SK-N-SH (cell line): ENCODE measurements around the gene DACT2. TPM values are rescaled to one million over a fixed set of nuclear protein-coding genes. Genes with fewer than 3 reads are reported as not detected.

Source experiments
- CTCF ChIA-PET: fragments of 300-600, 350-600 bp; formaldehyde crosslinking; extraction: SDS; loops from one replicate; lab custom pipeline; 2021; lab: Yijun Ruan, JAX
- POLR2A ChIA-PET: fragments of 350-600 bp; sonication (Branson Sonifier 250); formaldehyde crosslinking; extraction: SDS; loops from one replicate; lab custom pipeline; 2020; ENCODE audit warnings: antibody characterized with exemption, inconsistent platforms; lab: Yijun Ruan, JAX
- DNase-seq: peaks from one replicate; pipeline ENCODE4 v3.0.0; 2012
- H2AFZ ChIP-seq: fragments of 200-600 bp; sonication (generic); 2 replicates; pipeline ENCODE4 v1.8.1; 2016; ENCODE audit warnings: antibody characterized with exemption, mild to moderate bottlenecking, low read depth
- H3F3A ChIP-seq: fragments of 200-600 bp; sonication (generic); replicated peaks from 2 replicates; pipeline ENCODE3; 2016; ENCODE audit warnings: antibody characterized with exemption, mild to moderate bottlenecking; ENCODE audit not compliant: insufficient read depth
- H3K27ac ChIP-seq, 2 experiments: fragments of 200-500 bp in 1 of 2; fragments of 200-600 bp in 1 of 2; sonication (Bioruptor generic) in 1 of 2; sonication (generic), shearing (Covaris generic) in 1 of 2; 2 replicates each; pipeline versions ENCODE4 v1.5.1 to v1.6.1; 2014 to 2016; ENCODE audit warnings: low read depth in 2 of 2, inconsistent platforms in 1 of 2, low read length in 1 of 2, mild to moderate bottlenecking in 1 of 2, mixed read lengths in 1 of 2
- H3K27me3 ChIP-seq: fragments of 200-600 bp; sonication (generic), shearing (Covaris generic); 2 replicates; pipeline ENCODE4 v1.6.1; 2016; ENCODE audit warnings: mixed run types; ENCODE audit not compliant: insufficient read depth
- H3K36me3 ChIP-seq, 2 experiments: fragments of 200-500 bp in 1 of 2; fragments of 200-600 bp in 1 of 2; sonication (Bioruptor generic) in 1 of 2; sonication (generic) in 1 of 2; replicated peaks in 1 of 2; 2 replicates each; pipeline versions ENCODE3 to v1.5.1; 2014 to 2016; ENCODE audit warnings: low read length in 1 of 2, mild to moderate bottlenecking in 1 of 2; ENCODE audit not compliant: insufficient read depth in 2 of 2, control insufficient read depth in 1 of 2
- H3K4me1 ChIP-seq, 2 experiments: fragments of 200-500 bp in 1 of 2; fragments of 200-600 bp in 1 of 2; sonication (Bioruptor generic) in 1 of 2; sonication (generic), shearing (Covaris generic) in 1 of 2; 2 replicates each; pipeline versions ENCODE4 v1.5.1 to v1.6.1; 2014 to 2016; ENCODE audit warnings: low read depth in 1 of 2, low read length in 1 of 2, mixed run types in 1 of 2; ENCODE audit not compliant: insufficient read depth in 2 of 2, control insufficient read depth in 1 of 2
- H3K4me2 ChIP-seq: fragments of 200-600 bp; sonication (generic), shearing (Covaris generic); 2 replicates; pipeline ENCODE4 v1.6.1; 2017; ENCODE audit warnings: mixed run types
- H3K4me3 ChIP-seq, 2 experiments: fragments of 200-500 bp in 1 of 2; fragments of 200-600 bp in 1 of 2; sonication (Bioruptor generic) in 1 of 2; sonication (generic), shearing (Covaris generic) in 1 of 2; 2 replicates each; pipeline versions ENCODE4 v1.5.1 to v1.8.1; 2014 to 2016; ENCODE audit warnings: low read depth in 2 of 2, inconsistent platforms in 1 of 2, low read length in 1 of 2, mild to moderate bottlenecking in 1 of 2, mixed read lengths in 1 of 2, moderate library complexity in 1 of 2
- H3K79me2 ChIP-seq: fragments of 200-600 bp; sonication (generic); 2 replicates; pipeline ENCODE4 v1.8.1; 2017; ENCODE audit warnings: mild to moderate bottlenecking; ENCODE audit not compliant: insufficient read depth
- H3K9ac ChIP-seq: fragments of 200-600 bp; sonication (generic); 2 replicates; pipeline ENCODE4 v1.6.1; 2017; ENCODE audit warnings: mixed run types
- H3K9me2 ChIP-seq: fragments of 200-600 bp; sonication (generic); 2 replicates; pipeline ENCODE4 v1.6.1; 2017; ENCODE audit warnings: mixed run types
- H3K9me3 ChIP-seq: fragments of 200-600 bp; sonication (generic); 2 replicates; pipeline ENCODE4 v1.6.1; 2017; ENCODE audit warnings: mixed run types, mild to moderate bottlenecking, moderate library complexity
- H4K20me1 ChIP-seq: fragments of 200-600 bp; sonication (generic); 2 replicates; pipeline ENCODE4 v1.6.1; 2017; ENCODE audit warnings: mild to moderate bottlenecking, mixed run types; ENCODE audit not compliant: insufficient read depth
- CHD2 ChIP-seq: fragments of 150-350 bp; IDR thresholded peaks from 2 replicates; pipeline ENCODE4 v1.6.1; 2018; ENCODE audit warnings: low read length; ENCODE audit not compliant: partially characterized antibody
- EZH2phosphoT487 ChIP-seq: fragments of 200-600 bp; sonication (generic); IDR thresholded peaks from 2 replicates; pipeline ENCODE4 v1.6.1; 2017; ENCODE audit warnings: low read depth, mixed run types, mild to moderate bottlenecking, antibody characterized with exemption, moderate library complexity, borderline replicate concordance
- FOXJ3 ChIP-seq: sonication (generic); formaldehyde crosslinking; IDR thresholded peaks from 2 replicates; pipeline ENCODE4 v1.5.1; 2020; ENCODE audit warnings: mild to moderate bottlenecking, missing genetic modification reagents
- GABPA ChIP-seq: IDR thresholded peaks from 2 replicates; pipeline ENCODE4 v1.4.0; 2012; ENCODE audit warnings: low read depth, mild to moderate bottlenecking
- GATA2 ChIP-seq: sonication (generic); formaldehyde crosslinking; IDR thresholded peaks from 2 replicates; pipeline ENCODE4 v1.5.0; 2020; ENCODE audit warnings: mild to moderate bottlenecking, missing genetic modification reagents
- MEF2A ChIP-seq: IDR thresholded peaks from 2 replicates; pipeline ENCODE4 v1.4.0; 2012; ENCODE audit warnings: low read depth, borderline replicate concordance
- MXI1 ChIP-seq: IDR thresholded peaks from 2 replicates; pipeline ENCODE4 v1.6.1; 2012; ENCODE audit warnings: mild to moderate bottlenecking, low read depth, low read length, improper control_type of control experiment
- RCOR1 ChIP-seq: fragments of 150-350 bp; IDR thresholded peaks from 2 replicates; pipeline ENCODE4 v1.6.1; 2017; ENCODE audit warnings: antibody characterized with exemption, low read length
- RXRA ChIP-seq: IDR thresholded peaks from 2 replicates; pipeline ENCODE4 v1.4.0; 2012; ENCODE audit warnings: low read depth, mild to moderate bottlenecking, borderline replicate concordance
- SMC3 ChIP-seq: IDR thresholded peaks from 2 replicates; pipeline ENCODE4 v1.6.1; 2012; ENCODE audit warnings: low read depth, low read length, improper control_type of control experiment
- TCF12 ChIP-seq: IDR thresholded peaks from 2 replicates; pipeline ENCODE4 v1.4.0; 2012
- WGBS: methylation state at CpG from one replicate; pipeline ENCODE4 v1.1.6; 2017; ENCODE audit warnings: low lambda C conversion rate; 5-methylcytosine and 5-hydroxymethylcytosine counted together
- polyA plus RNA-seq, 3 experiments: library from polyadenylated mRNA; depleted of rRNA; stranded (reverse); fragments of >200 nt; gene quantifications; 2 replicates each; pipeline ENCODE4 v1.2.3, GENCODE V29; 2012
- TF ChIP-seq, protein P1 (sequence below): IDR thresholded peaks from 2 replicates; pipeline ENCODE4 v1.6.1; 2012; ENCODE audit warnings: mild to moderate bottlenecking, low read depth, low read length, moderate library complexity
- TF ChIP-seq, protein P2 (sequence below): fragments of 150-350 bp; IDR thresholded peaks from 2 replicates; pipeline ENCODE4 v1.6.1; 2017; ENCODE audit warnings: antibody characterized with exemption, low read length, low read depth, borderline replicate concordance

DACT2 gene
- polyA plus RNA-seq, 1 of the 3 experiments (the other 2 are of a cell fraction) = not detected

DNA sequence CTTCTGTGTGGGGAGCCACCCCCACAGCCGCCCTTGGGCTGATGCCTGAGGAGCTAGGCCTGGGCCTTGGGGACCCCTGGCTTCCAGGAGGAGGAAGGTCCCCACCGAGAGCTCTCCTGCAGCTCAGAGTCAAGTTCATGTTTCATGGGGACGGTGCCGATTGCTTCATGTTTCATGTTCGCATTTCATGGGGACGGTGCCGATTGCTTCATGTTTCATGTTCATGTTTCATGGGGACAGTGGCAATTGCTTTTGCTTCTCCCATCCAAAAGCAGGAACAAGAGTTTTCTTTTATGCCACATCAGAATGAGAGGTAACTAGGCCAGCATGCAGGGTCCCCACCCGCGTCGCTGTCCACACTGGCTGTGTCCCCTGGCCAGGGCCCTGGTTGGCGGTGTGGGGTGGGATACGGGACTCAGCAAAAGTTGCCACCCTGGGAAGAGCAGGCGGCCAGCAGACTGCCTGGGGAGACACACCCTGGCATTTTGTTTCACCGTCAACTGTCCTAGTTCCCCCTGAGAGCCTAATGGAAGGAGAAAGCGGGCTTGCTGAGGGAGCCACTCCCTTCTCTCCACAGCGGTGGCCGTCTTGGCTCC lies 46.0 kb downstream of the DACT2 start:
- Histone ChIP-seq H4K20me1 (no peaks in the 10 kb centered on the region), H3K4me3 (no peak overlapping the region), H3K36me3 (no peaks in the 10 kb centered on the region), H3F3A (no peaks in the 10 kb centered on the region), H3K9me2 (no peaks in the 10 kb centered on the region), H2AFZ (no peak overlapping the region), H3K9ac (no peak overlapping the region), H3K79me2 (no peaks in the 10 kb centered on the region), H3K4me2 (no peak overlapping the region), H3K27me3 (no peaks in the 10 kb centered on the region), H3K27ac (no peak overlapping the region), H3K4me1 (peaks cover 0 to 12% of the 10 kb centered on the region in 2 experiments; a peak in 2 of 4 replicates), H3K9me3 (no peaks in the 10 kb centered on the region)
- no peak for DNase-seq
- TF ChIP-seq, protein P1, sequence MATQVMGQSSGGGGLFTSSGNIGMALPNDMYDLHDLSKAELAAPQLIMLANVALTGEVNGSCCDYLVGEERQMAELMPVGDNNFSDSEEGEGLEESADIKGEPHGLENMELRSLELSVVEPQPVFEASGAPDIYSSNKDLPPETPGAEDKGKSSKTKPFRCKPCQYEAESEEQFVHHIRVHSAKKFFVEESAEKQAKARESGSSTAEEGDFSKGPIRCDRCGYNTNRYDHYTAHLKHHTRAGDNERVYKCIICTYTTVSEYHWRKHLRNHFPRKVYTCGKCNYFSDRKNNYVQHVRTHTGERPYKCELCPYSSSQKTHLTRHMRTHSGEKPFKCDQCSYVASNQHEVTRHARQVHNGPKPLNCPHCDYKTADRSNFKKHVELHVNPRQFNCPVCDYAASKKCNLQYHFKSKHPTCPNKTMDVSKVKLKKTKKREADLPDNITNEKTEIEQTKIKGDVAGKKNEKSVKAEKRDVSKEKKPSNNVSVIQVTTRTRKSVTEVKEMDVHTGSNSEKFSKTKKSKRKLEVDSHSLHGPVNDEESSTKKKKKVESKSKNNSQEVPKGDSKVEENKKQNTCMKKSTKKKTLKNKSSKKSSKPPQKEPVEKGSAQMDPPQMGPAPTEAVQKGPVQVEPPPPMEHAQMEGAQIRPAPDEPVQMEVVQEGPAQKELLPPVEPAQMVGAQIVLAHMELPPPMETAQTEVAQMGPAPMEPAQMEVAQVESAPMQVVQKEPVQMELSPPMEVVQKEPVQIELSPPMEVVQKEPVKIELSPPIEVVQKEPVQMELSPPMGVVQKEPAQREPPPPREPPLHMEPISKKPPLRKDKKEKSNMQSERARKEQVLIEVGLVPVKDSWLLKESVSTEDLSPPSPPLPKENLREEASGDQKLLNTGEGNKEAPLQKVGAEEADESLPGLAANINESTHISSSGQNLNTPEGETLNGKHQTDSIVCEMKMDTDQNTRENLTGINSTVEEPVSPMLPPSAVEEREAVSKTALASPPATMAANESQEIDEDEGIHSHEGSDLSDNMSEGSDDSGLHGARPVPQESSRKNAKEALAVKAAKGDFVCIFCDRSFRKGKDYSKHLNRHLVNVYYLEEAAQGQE = no peak
- TF ChIP-seq RXRA = no peak
- POLR2A ChIA-PET = no interaction called here
- 71% methylated on average over 10 of the region's 17 CpGs for WGBS
- CTCF ChIA-PET = interaction anchor here (1.1 kb wide), 1 partner anchor 33 kb away, joined by 3 read pairs; no protein-coding TSS in a partner anchor

DNA sequence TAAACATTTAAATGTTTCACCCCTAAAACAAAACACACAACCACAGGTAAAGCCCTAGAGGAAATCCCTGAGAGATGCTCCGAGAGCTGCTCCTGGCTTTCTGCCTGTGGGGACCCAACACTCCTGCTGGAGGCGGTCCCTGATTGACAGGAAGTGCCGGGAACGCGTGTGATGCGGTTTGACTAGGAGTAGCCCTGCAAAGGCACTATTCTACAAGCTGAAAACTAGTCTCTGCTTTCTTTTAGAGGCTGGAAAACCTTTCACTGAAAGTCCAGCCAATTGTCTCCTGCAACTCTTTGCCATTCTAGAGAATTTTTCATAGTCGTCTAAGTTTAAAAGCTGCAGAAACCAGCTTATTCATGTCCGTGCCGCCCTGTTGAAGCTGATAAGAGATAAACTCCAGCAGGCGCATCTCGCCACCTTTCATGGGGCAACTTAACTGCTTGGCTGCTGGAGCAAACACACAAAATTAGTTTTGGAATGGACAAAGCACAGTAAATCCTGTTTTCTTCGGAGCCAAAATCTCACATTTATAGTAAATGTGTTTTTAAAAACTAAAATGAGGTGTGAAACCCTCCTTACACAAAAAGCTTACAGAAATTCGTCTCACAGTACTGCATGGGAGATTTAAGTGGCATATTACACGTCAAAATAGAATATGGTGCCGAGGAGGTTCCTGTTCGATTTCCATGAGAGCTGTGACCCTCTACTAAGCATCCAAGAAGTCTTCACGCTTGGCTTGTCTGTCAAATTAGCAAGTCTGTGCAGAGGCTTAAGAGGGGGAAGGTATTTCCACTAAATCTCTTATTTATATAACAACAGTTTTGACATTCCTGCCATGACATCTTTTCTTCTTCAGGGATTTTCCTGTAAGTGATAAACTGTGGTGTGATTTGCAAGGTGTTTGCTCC lies 46.9 kb downstream of the DACT2 start:
- no peaks in the 10 kb centered on the region for H3K36me3 ChIP-seq
- no peaks in the 10 kb centered on the region for H3F3A ChIP-seq
- POLR2A ChIA-PET = no interaction called here
- no peaks in the 10 kb centered on the region for H4K20me1 ChIP-seq
- H3K9me2 ChIP-seq = no peaks in the 10 kb centered on the region
- 27% methylated on average over 17 of the region's 17 CpGs for WGBS
- H3K27me3 ChIP-seq = no peaks in the 10 kb centered on the region
- no peak overlapping the region for H3K4me3 ChIP-seq
- no peak overlapping the region for H3K4me2 ChIP-seq
- no peaks in the 10 kb centered on the region for H3K9me3 ChIP-seq
- peak; percentile 82 for DNase-seq
- H3K4me1 ChIP-seq = peaks cover 0 to 12% of the 10 kb centered on the region in 2 experiments; a peak in 2 of 4 replicates
- H3K79me2 ChIP-seq = no peaks in the 10 kb centered on the region
- H3K9ac ChIP-seq = no peak overlapping the region
- H3K27ac ChIP-seq = peak overlapping the region in 1 of 2 experiments; percentile 60; a peak in 1 of 4 replicates
- TF ChIP-seq MXI1 (peak; percentile 48; the same call in 1 of the 2 replicates), SMC3 (no peak), CHD2 (no peak), TCF12 (no peak), RCOR1 (no peak), FOXJ3 (CRISPR knock-in tag) (no peak), GATA2 (CRISPR knock-in tag) (peak; percentile 59; the same call in 1 of the 2 replicates), GABPA (no peak), EZH2phosphoT487 (no peak), MEF2A (no peak)
- TF ChIP-seq, protein P1 = no peak
- TF ChIP-seq, protein P2, sequence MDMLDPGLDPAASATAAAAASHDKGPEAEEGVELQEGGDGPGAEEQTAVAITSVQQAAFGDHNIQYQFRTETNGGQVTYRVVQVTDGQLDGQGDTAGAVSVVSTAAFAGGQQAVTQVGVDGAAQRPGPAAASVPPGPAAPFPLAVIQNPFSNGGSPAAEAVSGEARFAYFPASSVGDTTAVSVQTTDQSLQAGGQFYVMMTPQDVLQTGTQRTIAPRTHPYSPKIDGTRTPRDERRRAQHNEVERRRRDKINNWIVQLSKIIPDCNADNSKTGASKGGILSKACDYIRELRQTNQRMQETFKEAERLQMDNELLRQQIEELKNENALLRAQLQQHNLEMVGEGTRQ = no peak
- CTCF ChIA-PET = interaction anchor here (0.9 to 1.1 kb wide), 2 partner anchors 20 to 32 kb away, joined by 3 read pairs; no protein-coding TSS in a partner anchor
- no peak overlapping the region for H2AFZ ChIP-seq
